Activated CD4-positive, alpha-beta T cell treated with anti-CD3 and anti-CD28 coated beads, Interleukin-2, amount 50 U/mL, for 1 hour (primary cell): ENCODE results near the gene ZFP92.
"Not testable (repeated sequence)": the region's sequence is repeated elsewhere in the genome, so short reads cannot be mapped to it uniquely, and the experiment has no call there.

Experiments
- DNase-seq: peaks from one replicate; pipeline ENCODE4 v3.0.0-alpha.2; 2020

The ZFP92 gene

GRCh38 chrX:153411255-153411987, at the start of gene ZFP92:
Gene ZFP92, plus strand, starts transcription at chrX:153411472. Its CDS starts 6,851 bp downstream, at chrX:153418323.
- peak; percentile 26 for DNase-seq

DNA sequence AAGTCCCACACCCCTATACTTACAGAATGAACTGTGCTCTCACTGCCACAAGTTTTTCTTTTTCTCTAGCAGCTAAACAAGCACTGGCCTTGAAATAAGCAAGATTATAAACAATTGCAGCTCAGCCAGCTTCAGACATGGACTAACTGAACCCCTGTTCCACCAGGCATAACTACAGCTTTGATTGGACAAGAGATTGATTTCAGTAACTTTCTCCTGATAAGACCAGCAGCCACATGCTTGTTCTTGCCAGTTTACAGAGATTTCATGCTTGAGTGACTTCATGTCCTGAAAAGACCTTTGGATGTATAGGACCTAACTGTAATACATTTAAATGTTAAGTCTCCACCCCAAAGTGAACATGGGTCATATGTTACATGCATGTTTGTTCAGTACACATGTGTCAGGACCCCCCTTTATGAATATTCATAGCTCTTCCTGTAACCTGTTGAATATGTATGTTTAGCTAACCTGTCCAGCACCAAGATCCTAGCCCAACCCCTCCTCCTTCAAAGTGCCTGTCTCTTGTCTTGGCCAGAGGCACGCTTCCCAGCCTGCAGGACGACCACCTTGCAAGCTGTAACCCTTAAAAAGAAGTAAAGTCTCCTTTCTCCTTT, 49.4 kb upstream of the ZFP92 start:
- DNase-seq, result no peak

GRCh38 chrX:153365670-153366069, 45.6 kb upstream of the ZFP92 start:
- no peak for DNase-seq

DNA sequence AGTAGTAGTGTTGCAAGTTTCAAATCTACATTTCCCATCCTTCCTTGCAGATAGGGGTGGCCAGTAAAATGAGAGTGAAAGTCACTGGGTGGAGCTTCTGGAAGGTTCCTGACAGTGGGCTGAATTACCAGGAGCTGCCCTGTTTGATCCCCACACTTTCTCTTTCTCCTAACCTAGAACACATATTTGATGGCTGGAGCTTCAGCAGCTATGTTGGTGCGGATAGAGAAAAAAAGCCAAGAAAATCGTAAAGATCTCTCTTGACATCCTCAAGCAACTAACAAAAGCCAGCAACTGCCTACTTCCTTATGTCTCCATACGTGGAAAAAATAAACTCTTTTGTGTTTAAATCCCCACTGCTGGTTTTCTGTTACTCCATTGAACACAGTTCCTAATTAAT, 45.2 kb upstream of the ZFP92 start:
- DNase-seq, result no peak

- DNase-seq, result no peak
Measured at GRCh38 chrX:153366878-153367538, 44.3 kb upstream of the ZFP92 start.

DNA sequence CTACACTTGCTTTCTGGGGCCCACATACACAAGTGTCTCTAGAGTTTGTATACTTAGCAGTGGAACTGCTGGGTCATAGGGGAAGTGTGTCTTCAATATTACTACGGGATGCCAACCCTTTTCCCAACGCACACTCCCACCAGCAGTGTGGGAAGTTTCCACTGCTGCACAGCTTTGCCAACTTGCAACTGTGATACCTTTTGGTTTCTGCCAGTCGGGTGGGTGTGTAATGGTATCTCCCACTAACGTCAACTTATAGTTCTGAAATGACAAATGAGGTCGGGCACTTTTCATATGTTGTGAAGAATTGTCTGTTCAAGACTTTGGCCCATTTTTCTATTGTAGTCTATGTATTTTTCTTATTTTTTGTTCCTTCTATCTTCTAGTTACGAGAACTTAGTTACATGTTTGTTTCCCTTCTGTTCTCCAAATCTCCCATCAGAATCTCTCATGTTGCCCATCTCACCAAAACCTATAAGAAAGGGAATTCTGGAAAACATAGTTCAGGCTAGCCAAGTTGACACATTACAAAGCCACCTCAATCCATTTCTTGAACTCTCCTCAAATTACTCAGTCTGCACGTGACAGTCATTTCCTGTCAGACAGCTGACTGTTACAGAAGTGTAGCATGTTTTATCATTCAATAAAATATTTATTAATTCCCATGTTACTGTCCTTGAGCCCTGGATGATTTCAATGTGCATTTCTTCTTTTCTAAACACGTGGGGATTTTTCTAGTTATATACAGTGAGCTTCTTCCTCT, 40.8 kb upstream of the ZFP92 start:
- DNase-seq, result no peak

GRCh38 chrX:153371256-153371655, 40.0 kb upstream of the ZFP92 start:
- no peak for DNase-seq

GRCh38 chrX:153372949-153373348, 38.3 kb upstream of the ZFP92 start:
- DNase-seq, result no peak

DNA sequence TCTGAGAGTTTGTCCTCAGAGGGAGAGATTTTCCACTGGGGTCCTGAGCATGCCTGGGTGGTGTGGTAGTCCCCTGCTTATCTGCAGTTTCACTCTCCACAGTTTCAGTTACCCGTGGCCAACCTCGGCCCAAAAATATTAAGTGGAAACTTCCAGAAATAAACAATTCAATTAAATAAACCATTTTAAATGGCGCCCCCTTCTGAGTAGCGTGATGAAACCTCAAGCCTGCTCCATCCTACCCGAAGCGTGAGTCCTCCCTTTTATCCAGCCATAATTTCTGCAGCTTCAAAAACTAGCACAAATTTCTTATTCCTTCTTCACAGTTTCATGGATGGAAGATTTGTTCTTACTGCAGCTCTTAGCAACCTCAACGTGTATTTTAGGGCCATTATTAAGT, 36.8 kb upstream of the ZFP92 start:
- no peak for DNase-seq

DNA sequence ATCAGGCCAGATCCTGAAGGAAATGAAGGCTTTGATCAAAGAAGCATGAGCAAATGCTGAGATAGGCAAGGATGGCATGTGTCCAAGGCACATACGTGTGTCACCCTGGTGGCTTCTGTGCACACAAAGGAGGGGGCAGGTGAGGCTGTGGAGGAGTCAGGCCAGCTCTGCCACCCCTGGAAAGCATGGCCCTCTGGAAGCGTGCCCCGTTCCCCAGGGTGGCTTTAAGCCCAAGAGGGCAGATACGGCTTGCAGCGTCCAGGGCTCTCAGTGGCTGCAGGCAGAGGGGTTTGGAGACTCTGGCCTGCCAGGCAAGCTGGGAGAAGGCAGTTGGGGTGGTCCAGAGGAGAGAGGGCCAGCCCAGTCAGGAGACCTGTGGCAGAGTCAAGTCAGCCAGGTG, 35.7 kb upstream of the ZFP92 start:
- DNase-seq, result no peak

DNA sequence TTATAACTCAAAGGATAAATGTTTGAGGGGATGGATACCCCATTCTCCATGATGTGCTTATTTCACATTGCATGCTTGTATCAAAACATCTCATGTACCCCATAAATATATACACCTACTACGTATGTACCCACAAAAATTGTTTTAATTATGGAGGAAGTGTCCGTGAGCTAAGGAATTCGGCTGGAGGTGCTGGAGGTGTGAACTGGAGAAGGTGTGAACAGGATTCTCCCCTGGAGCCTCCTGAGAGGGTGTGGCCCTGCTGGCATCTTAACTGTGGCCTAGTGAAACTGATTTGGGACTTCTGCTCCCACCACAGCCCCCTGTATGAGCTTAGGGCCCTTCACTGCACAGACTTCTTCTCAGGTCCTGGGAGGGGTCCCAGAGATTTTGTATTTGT, 33.5 kb upstream of the ZFP92 start:
- no peak for DNase-seq

- no peak for DNase-seq
Measured at GRCh38 chrX:153378607-153379006, 32.7 kb upstream of the ZFP92 start.

- DNase-seq, result no peak
Measured at GRCh38 chrX:153379508-153379907, 31.8 kb upstream of the ZFP92 start.

DNA sequence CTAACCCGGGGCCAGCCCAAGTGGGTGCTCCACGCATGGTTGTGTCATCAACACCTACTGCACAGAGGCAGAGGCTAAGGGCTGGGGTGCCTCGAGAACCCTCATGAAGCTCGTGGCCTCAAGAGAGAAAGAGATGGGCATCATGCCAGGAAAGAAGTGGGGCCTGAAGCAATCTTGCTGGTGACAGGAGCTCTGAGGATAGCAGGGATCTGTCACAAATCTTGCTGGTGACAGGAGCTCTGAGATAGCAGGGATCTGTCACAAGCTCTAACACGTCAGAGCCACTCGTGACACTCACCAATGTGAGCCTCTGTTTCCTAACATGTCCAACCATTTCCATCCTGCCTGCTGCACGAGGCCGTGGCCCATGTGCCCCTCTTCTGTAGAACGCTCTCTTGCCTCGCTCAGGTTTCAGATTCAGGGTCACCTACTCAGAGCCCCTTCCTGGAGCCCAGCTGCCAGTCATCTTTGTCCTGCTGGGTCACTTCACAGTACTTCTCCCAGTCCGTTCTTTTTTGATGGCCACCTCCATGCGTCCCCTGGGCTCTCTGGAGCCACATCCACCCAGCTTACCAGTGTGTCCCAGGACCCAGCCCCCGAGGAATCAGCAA, 31.2 kb upstream of the ZFP92 start:
- DNase-seq, result no peak

GRCh38 chrX:153380691-153381090, 30.6 kb upstream of the ZFP92 start:
- no peak for DNase-seq

DNA sequence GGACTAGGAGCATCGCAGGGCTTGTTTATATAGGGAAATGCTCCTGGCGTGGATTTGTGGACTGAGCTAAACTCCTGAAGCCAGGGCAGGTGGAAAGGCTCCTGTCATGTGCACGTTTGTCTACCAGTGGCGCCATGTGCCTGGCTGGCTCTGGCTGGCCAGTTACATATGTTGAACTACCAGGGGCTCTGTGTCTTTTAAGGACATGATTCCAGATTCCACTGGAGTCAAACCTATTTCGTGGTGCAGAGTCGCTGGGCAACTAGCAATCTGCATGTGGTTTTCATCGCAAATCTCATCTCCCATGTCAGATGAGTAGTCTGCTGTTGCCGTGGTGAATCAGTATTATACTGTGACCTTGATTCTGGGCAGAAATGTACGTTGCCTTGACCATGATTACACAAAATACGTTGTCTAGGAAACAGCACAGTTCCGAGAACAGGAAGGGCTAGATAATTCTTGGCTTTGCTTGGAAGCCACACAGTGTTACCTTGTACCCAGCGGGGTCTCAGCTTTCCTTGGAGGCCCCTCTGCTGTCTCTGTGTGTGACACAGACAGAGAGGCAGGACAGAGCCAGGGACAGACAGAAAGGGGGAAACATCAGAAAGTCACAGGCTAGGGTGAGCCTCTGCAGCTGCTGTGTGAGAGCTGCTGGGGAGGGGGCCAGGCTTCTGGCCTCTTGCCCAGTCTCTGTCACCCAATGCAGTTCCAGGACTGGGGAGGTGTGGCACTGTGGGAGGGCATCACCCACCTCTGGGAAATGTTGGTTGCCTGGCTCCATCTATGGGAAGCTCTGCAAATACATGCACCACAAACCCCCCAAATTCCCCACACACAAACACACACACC, 29.4 kb upstream of the ZFP92 start:
- DNase-seq, result peak; percentile 2

GRCh38 chrX:153382563-153383482, 28.4 kb upstream of the ZFP92 start:
- DNase-seq, result no peak

GRCh38 chrX:153384390-153384789, 26.9 kb upstream of the ZFP92 start:
- DNase-seq, result no peak

- DNase-seq, result not testable (repeated sequence)
Measured at GRCh38 chrX:153384973-153385372, 26.3 kb upstream of the ZFP92 start.

- DNase-seq, result no peak
Measured at GRCh38 chrX:153386097-153386496, 25.2 kb upstream of the ZFP92 start.

DNA sequence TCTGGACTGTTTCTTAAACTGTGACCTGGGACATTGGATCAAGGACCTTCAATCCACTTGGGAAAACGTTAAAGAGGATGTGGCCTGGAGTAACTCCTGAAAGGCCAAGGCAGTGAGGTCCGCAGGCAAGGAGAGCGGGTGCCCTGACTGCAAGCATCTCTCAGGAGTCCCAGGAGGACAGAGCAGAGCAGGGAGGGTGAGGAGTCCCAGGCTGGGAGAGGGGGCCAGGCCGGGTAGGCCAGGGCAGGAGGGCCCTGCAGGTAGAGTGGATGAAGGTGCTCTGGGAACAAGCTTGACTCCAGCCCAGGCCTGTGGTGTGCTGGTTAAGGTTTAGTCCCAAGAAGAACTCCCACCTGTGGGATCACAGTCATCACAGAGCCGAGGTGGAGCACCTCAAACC, 23.9 kb upstream of the ZFP92 start:
- DNase-seq, result no peak
